GM18526 (cell line): ENCODE results near the gene CASKIN1.

Source experiments
- POLR2A ChIP-seq: IDR thresholded peaks from 3 replicates; pipeline ENCODE4 v1.6.1; 2011; ENCODE audit not compliant: insufficient read length; ENCODE audit errors: extremely low read depth

Gene CASKIN1

GRCh38 chr16:2234813-2235170 lies 38.4 kb upstream of the CASKIN1 start:
- TF ChIP-seq POLR2A: no peak

GRCh38 chr16:2233872-2234812 lies 37.7 kb upstream of the CASKIN1 start:
- no peak for TF ChIP-seq POLR2A

GRCh38 chr16:2233046-2233775 lies 36.8 kb upstream of the CASKIN1 start:
- TF ChIP-seq POLR2A: no peak

- TF ChIP-seq POLR2A: no peak
These were observed 35.9 kb upstream of the CASKIN1 start for GRCh38 chr16:2232094-2232990.

GRCh38 chr16:2231016-2231931 lies 34.9 kb upstream of the CASKIN1 start:
- TF ChIP-seq POLR2A: no peak

- TF ChIP-seq POLR2A: no peak
These were observed 34.0 kb upstream of the CASKIN1 start for GRCh38 chr16:2230376-2230775.

GRCh38 chr16:2229632-2230250 lies 33.3 kb upstream of the CASKIN1 start:
- TF ChIP-seq POLR2A: no peak

GRCh38 chr16:2229091-2229490 lies 32.7 kb upstream of the CASKIN1 start:
- TF ChIP-seq POLR2A: no peak

- TF ChIP-seq POLR2A: no peak
These were observed 31.9 kb upstream of the CASKIN1 start for GRCh38 chr16:2228161-2228824.

GRCh38 chr16:2226918-2227317 lies 30.5 kb upstream of the CASKIN1 start:
- TF ChIP-seq POLR2A: no peak

GRCh38 chr16:2226245-2226793 lies 29.9 kb upstream of the CASKIN1 start:
- TF ChIP-seq POLR2A: no peak

- no peak for TF ChIP-seq POLR2A
These were observed 27.6 kb upstream of the CASKIN1 start for GRCh38 chr16:2223942-2224486.
